Lower leg skin (tissue), 4 donors: ENCODE measurements around the gene TMPRSS6. TPM values are rescaled to one million over a fixed set of nuclear protein-coding genes. Genes with fewer than 3 reads are reported as not detected.

Source experiments
- DNase-seq, 2 donors: peaks; one replicate each; pipeline ENCODE4 v3.0.0-alpha.2; 2019; ENCODE audit warnings: low spot score in 2 of 2
- H3K4me3 ChIP-seq: fragments of 200-600 bp; sonication (generic); 2 replicates; pipeline ENCODE4 v1.5.1; 2017; ENCODE audit warnings: mild to moderate bottlenecking, low read depth; ENCODE audit not compliant: poor library complexity, severe bottlenecking
- CTCF ChIP-seq, 3 donors: fragments of 450-650 bp; IDR thresholded peaks; one replicate each; pipeline ENCODE4 v1.5.1; 2016; ENCODE audit warnings: antibody characterized with exemption in 3 of 3, mild to moderate bottlenecking in 3 of 3, moderate library complexity in 2 of 3
- POLR2A ChIP-seq, 2 donors: fragments of 450-650 bp; IDR thresholded peaks; one replicate each; pipeline ENCODE4 v1.6.1; 2016 to 2017; ENCODE audit warnings: antibody characterized with exemption in 2 of 2, mild to moderate bottlenecking in 1 of 2, moderate library complexity in 1 of 2
- WGBS, 2 donors: methylation state at CpG; one replicate each; pipeline ENCODE4 v1.1.5; 2018; 5-methylcytosine and 5-hydroxymethylcytosine counted together
- intact Hi-C: fragments of 100-400 bp; cut with DNase I; formaldehyde crosslinking; loops from one replicate; pipeline ENCODE4 v1.15.0; 2023; ENCODE audit warnings: low total_unique reads
- total RNA-seq, 4 donors: library from RNA; depleted of rRNA; stranded (reverse); fragments of >200 nt; gene quantifications; one replicate each; pipeline ENCODE4 v1.1.0, GENCODE V29; 2016

TMPRSS6 gene
- total RNA-seq, 4 donors from 2014 or later = 0.65 to 7.5 (median 2.8) TPM

- WGBS, 2 donors = 91 to 93% methylated on average over 20 of the region's 20 CpGs
- DNase-seq = no peak
- intact Hi-C loops = no loop called here
- no peak overlapping the region for H3K4me3 ChIP-seq
- TF ChIP-seq CTCF (IDR thresholded peaks at IDR 0.05) (no peak), POLR2A (IDR thresholded peaks at IDR 0.05) (no peak)
Measured at GRCh38 chr22:37054600-37055365, 54.7 kb downstream of the TMPRSS6 start.

GRCh38 chr22:37054056-37054395, 55.5 kb downstream of the TMPRSS6 start:
- H3K4me3 ChIP-seq = no peak overlapping the region
- WGBS, 2 donors = 59 to 63% methylated on average over 7 of the region's 8 CpGs
- TF ChIP-seq CTCF (IDR thresholded peaks at IDR 0.05) = no peak
- TF ChIP-seq POLR2A (IDR thresholded peaks at IDR 0.05) = no peak

GRCh38 chr22:37053310-37054055, 56.0 kb downstream of the TMPRSS6 start:
- intact Hi-C loops = no loop called here
- no peak for DNase-seq
- 40 to 44% methylated on average over 16 of the region's 16 CpGs for WGBS, 2 donors
- no peak overlapping the region for H3K4me3 ChIP-seq
- TF ChIP-seq CTCF (IDR thresholded peaks at IDR 0.05) (no peak), POLR2A (IDR thresholded peaks at IDR 0.05) (no peak)

More at GRCh38 chr22:37054056-37054395, 55.5 kb downstream of the TMPRSS6 start:
- DNase-seq = no peak
- intact Hi-C loops = no loop called here

GRCh38 chr22:37052386-37053309, 56.9 kb downstream of the TMPRSS6 start:
- DNase-seq = no peak
- H3K4me3 ChIP-seq = peak overlapping the region; percentile 54
- WGBS, 2 donors = 73 to 86% methylated on average over 24 to 25 of the region's 25 CpGs
- TF ChIP-seq CTCF (IDR thresholded peaks at IDR 0.05) (no peak), POLR2A (IDR thresholded peaks at IDR 0.05) (no peak)
- intact Hi-C loops = no loop called here
